ENCODE results near the gene G6PC1. TPM values are rescaled to one million over a fixed set of nuclear protein-coding genes. Genes with fewer than 3 reads are reported as not detected.
"Not testable (repeated sequence)": the region's sequence is repeated elsewhere in the genome, so short reads cannot be mapped to it uniquely, and the experiment has no call there.

The G6PC1 gene
- polyA plus RNA-seq, 1 donor from 2014 or later, result not detected

GRCh38 chr17:42880776-42881310, 19.8 kb upstream of the G6PC1 start:
- H3K9ac ChIP-seq (ENCODE audit: low read length), result no peak overlapping the region
- no peaks in the 10 kb centered on the region for H3K79me2 ChIP-seq (replicated peaks; ENCODE audit: insufficient read depth, low read length)
- no peaks in the 10 kb centered on the region for H3F3A ChIP-seq (ENCODE audit: insufficient read depth, low read length, poor library complexity, severe bottlenecking)
- no peaks in the 10 kb centered on the region for H3K27me3 ChIP-seq (ENCODE audit: insufficient read depth, low read depth, low read length)
- no peak overlapping the region for H3K4me3 ChIP-seq (ENCODE audit: low read length)
- H3K9me2 ChIP-seq (ENCODE audit: insufficient read depth, low read length), result no peaks in the 10 kb centered on the region
- no peak overlapping the region for H3K27ac ChIP-seq (ENCODE audit: low read length)
- TF ChIP-seq RAD21 (conservative IDR thresholded peaks at IDR 0.05) (no peak), REST (IDR thresholded peaks at IDR 0.05; ENCODE audit: borderline replicate concordance) (no peak), EP300 (conservative IDR thresholded peaks at IDR 0.05; ENCODE audit: poor library complexity, severe bottlenecking) (no peak), POLR2AphosphoS5 (IDR thresholded peaks at IDR 0.05) (no peak), MXI1 (conservative IDR thresholded peaks at IDR 0.05; ENCODE audit: poor library complexity, severe bottlenecking) (no peak), EZH2 (IDR thresholded peaks at IDR 0.05; ENCODE audit: borderline replicate concordance, insufficient read depth, low read length, poor library complexity, severe bottlenecking) (no peak), TAF1 (IDR thresholded peaks at IDR 0.05; ENCODE audit: low read depth) (no peak)
- TF ChIP-seq, protein P1, sequence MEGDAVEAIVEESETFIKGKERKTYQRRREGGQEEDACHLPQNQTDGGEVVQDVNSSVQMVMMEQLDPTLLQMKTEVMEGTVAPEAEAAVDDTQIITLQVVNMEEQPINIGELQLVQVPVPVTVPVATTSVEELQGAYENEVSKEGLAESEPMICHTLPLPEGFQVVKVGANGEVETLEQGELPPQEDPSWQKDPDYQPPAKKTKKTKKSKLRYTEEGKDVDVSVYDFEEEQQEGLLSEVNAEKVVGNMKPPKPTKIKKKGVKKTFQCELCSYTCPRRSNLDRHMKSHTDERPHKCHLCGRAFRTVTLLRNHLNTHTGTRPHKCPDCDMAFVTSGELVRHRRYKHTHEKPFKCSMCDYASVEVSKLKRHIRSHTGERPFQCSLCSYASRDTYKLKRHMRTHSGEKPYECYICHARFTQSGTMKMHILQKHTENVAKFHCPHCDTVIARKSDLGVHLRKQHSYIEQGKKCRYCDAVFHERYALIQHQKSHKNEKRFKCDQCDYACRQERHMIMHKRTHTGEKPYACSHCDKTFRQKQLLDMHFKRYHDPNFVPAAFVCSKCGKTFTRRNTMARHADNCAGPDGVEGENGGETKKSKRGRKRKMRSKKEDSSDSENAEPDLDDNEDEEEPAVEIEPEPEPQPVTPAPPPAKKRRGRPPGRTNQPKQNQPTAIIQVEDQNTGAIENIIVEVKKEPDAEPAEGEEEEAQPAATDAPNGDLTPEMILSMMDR (IDR thresholded peaks at IDR 0.05; ENCODE audit: poor library complexity, severe bottlenecking), result no peak
- H4K20me1 ChIP-seq (ENCODE audit: insufficient read depth), result no peaks in the 10 kb centered on the region
- H3K9me3 ChIP-seq (ENCODE audit: low read length), result no peaks in the 10 kb centered on the region
- H3K36me3 ChIP-seq (ENCODE audit: insufficient read depth, low read length), result no peaks in the 10 kb centered on the region
- H3K4me2 ChIP-seq (ENCODE audit: low read length), result no peak overlapping the region
- no peak overlapping the region for H2AFZ ChIP-seq (ENCODE audit: low read depth, low read length)

- H3K27me3 ChIP-seq (ENCODE audit: insufficient read depth, low read depth, low read length), result not testable (repeated sequence)
Observed at GRCh38 chr17:42881706-42882105, 18.9 kb upstream of the G6PC1 start.

DNA sequence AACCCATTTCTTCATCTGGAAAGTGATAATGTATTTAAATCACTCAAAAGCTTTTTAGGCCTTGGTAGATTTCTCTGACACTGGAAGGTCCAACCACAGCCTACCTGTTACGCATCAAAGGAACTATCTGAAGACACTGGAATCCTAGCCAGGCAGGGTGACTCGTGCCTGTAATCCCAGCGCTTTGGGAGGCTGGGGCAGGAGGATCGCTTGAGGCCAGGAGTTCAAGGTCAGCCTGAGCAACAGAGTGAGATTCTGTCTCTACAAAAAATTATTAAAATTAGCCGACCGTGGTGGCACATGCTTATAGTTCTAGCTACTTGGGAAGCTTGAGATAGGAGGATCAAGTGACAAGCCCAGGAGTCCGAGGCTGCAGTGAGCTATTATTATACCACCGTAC, 18.4 kb upstream of the G6PC1 start:
- no peaks in the 10 kb centered on the region for H3K36me3 ChIP-seq (ENCODE audit: insufficient read depth, low read length)
- H3K4me2 ChIP-seq (ENCODE audit: low read length), result no peak overlapping the region
- H3K27me3 ChIP-seq (ENCODE audit: insufficient read depth, low read depth, low read length), result no peaks in the 10 kb centered on the region
- no peaks in the 10 kb centered on the region for H3K79me2 ChIP-seq (replicated peaks; ENCODE audit: insufficient read depth, low read length)
- H4K20me1 ChIP-seq (ENCODE audit: insufficient read depth), result no peaks in the 10 kb centered on the region
- no peaks in the 10 kb centered on the region for H3F3A ChIP-seq (ENCODE audit: insufficient read depth, low read length, poor library complexity, severe bottlenecking)
- H3K9me3 ChIP-seq (ENCODE audit: low read length), result no peaks in the 10 kb centered on the region
- H3K27ac ChIP-seq (ENCODE audit: low read length), result no peak overlapping the region
- H3K9ac ChIP-seq (ENCODE audit: low read length), result no peak overlapping the region
- TF ChIP-seq SMC3 (conservative IDR thresholded peaks at IDR 0.05; ENCODE audit: poor library complexity) (no peak), EP300 (conservative IDR thresholded peaks at IDR 0.05; ENCODE audit: poor library complexity, severe bottlenecking) (no peak), RAD21 (conservative IDR thresholded peaks at IDR 0.05) (no peak), EZH2 (IDR thresholded peaks at IDR 0.05; ENCODE audit: borderline replicate concordance, insufficient read depth, low read length, poor library complexity, severe bottlenecking) (no peak), TAF1 (IDR thresholded peaks at IDR 0.05; ENCODE audit: low read depth) (no peak), MXI1 (conservative IDR thresholded peaks at IDR 0.05; ENCODE audit: poor library complexity, severe bottlenecking) (no peak), POLR2AphosphoS5 (IDR thresholded peaks at IDR 0.05) (no peak), REST (IDR thresholded peaks at IDR 0.05; ENCODE audit: borderline replicate concordance) (no peak)
- TF ChIP-seq, protein P1 (IDR thresholded peaks at IDR 0.05; ENCODE audit: poor library complexity, severe bottlenecking), result no peak
- no peak overlapping the region for H2AFZ ChIP-seq (ENCODE audit: low read depth, low read length)
- no peak overlapping the region for H3K4me3 ChIP-seq (ENCODE audit: low read length)
- H3K9me2 ChIP-seq (ENCODE audit: insufficient read depth, low read length), result no peaks in the 10 kb centered on the region

More at GRCh38 chr17:42881706-42882105, 18.9 kb upstream of the G6PC1 start:
- H3K36me3 ChIP-seq (ENCODE audit: insufficient read depth, low read length); H3K4me3 ChIP-seq (ENCODE audit: low read length); H3K27ac ChIP-seq (ENCODE audit: low read length); H3K9ac ChIP-seq (ENCODE audit: low read length); H3K9me2 ChIP-seq (ENCODE audit: insufficient read depth, low read length); H3K9me3 ChIP-seq (ENCODE audit: low read length); H2AFZ ChIP-seq (ENCODE audit: low read depth, low read length); H3K79me2 ChIP-seq (replicated peaks; ENCODE audit: insufficient read depth, low read length); H4K20me1 ChIP-seq (ENCODE audit: insufficient read depth); H3F3A ChIP-seq (ENCODE audit: insufficient read depth, low read length, poor library complexity, severe bottlenecking); H3K4me2 ChIP-seq (ENCODE audit: low read length): not testable (repeated sequence)
